GM12878 (cell line): ENCODE measurements around the gene NIFK. TPM values are rescaled to one million over a fixed set of nuclear protein-coding genes. Genes with fewer than 3 reads are reported as not detected.
A peak's percentile ranks its signal among the peaks of the same experiment; 100 is the strongest.

Experiments used
- ATF2 ChIP-seq: IDR thresholded peaks from 2 replicates; pipeline ENCODE4 v1.6.1; 2012; ENCODE audit warnings: low read length, inconsistent platforms
- ATF3 ChIP-seq: IDR thresholded peaks from 2 replicates; pipeline ENCODE4 v1.6.1; 2011; ENCODE audit warnings: low read depth, mild to moderate bottlenecking, low read length, moderate library complexity, borderline replicate concordance; ENCODE audit errors: extremely low read depth
- BACH1 ChIP-seq: fragments of 450-650 bp; IDR thresholded peaks from 2 replicates; pipeline ENCODE4 v1.6.1; 2017; ENCODE audit warnings: mild to moderate bottlenecking, borderline replicate concordance
- BCL11A ChIP-seq: IDR thresholded peaks from 2 replicates; pipeline ENCODE4 v1.6.1; 2011; ENCODE audit warnings: low read depth, low read length
- CBFB ChIP-seq: IDR thresholded peaks from 2 replicates; pipeline ENCODE4 v1.6.1; 2016; ENCODE audit warnings: antibody characterized with exemption, low read depth
- EGR1 ChIP-seq, 2 experiments: IDR thresholded peaks; 1 replicate in 1 of 2; 2 replicates in 1 of 2; pipeline ENCODE4 v1.6.1; 2011 to 2012; ENCODE audit warnings: low read depth in 2 of 2, low read length in 2 of 2, borderline replicate concordance in 1 of 2, mild to moderate bottlenecking in 1 of 2, moderate library complexity in 1 of 2
- EP300 ChIP-seq, 2 experiments: fragments of 150-350 bp in 1 of 2; IDR thresholded peaks; 2 replicates each; pipeline ENCODE4 v1.6.1; 2011 to 2012; ENCODE audit warnings: low read depth in 2 of 2, low read length in 2 of 2, borderline replicate concordance in 1 of 2, improper control_type of control experiment in 1 of 2, inconsistent platforms in 1 of 2; ENCODE audit not compliant: control insufficient read depth in 1 of 2
- ETV6 ChIP-seq, 2 experiments: fragments of 450-650 bp in 1 of 2; IDR thresholded peaks in 1 of 2; conservative IDR thresholded peaks in 1 of 2; 2 replicates each; pipeline ENCODE4 v1.6.1; 2014; ENCODE audit warnings: antibody characterized with exemption in 1 of 2, borderline replicate concordance in 1 of 2, low read depth in 1 of 2, mild to moderate bottlenecking in 1 of 2, moderate library complexity in 1 of 2
- FOS ChIP-seq: IDR thresholded peaks from 3 replicates; pipeline ENCODE4 v1.6.1; 2011; ENCODE audit warnings: borderline replicate concordance; ENCODE audit not compliant: insufficient read length; ENCODE audit errors: extremely low read depth
- IKZF2 ChIP-seq, 2 experiments: fragments of 450-650 bp; IDR thresholded peaks; 2 replicates each; pipeline ENCODE4 v1.6.1; 2017; ENCODE audit warnings: mild to moderate bottlenecking in 2 of 2, moderate library complexity in 2 of 2
- IRF4 ChIP-seq: IDR thresholded peaks from 2 replicates; pipeline ENCODE4 v1.6.1; 2011; ENCODE audit warnings: low read depth, low read length
- MEF2A ChIP-seq: IDR thresholded peaks from 2 replicates; pipeline ENCODE4 v1.6.1; 2011; ENCODE audit warnings: low read depth, mild to moderate bottlenecking, low read length, moderate library complexity; ENCODE audit not compliant: insufficient read depth
- NFXL1 ChIP-seq: fragments of 450-650 bp; IDR thresholded peaks from 2 replicates; pipeline ENCODE4 v1.6.1; 2017; ENCODE audit warnings: antibody characterized with exemption, mild to moderate bottlenecking, borderline replicate concordance
- NR2C2 ChIP-seq: IDR thresholded peaks from 2 replicates; pipeline ENCODE4 v1.6.1; 2011; ENCODE audit warnings: borderline replicate concordance, low read depth; ENCODE audit not compliant: control insufficient read depth, insufficient read length
- PAX5 ChIP-seq: IDR thresholded peaks from 2 replicates; pipeline ENCODE4 v1.6.1; 2011; ENCODE audit warnings: low read depth, low read length, borderline replicate concordance
- POLR2A ChIP-seq: IDR thresholded peaks from 2 replicates; pipeline ENCODE4 v1.6.1; 2011; ENCODE audit warnings: low read depth, mild to moderate bottlenecking, low read length
- RAD51 ChIP-seq: fragments of 450-650 bp; IDR thresholded peaks from 2 replicates; pipeline ENCODE4 v1.6.1; 2016; ENCODE audit warnings: moderate library complexity, mild to moderate bottlenecking, inconsistent platforms
- RCOR1 ChIP-seq: conservative IDR thresholded peaks from 2 replicates; pipeline ENCODE4 v1.6.1; 2012; ENCODE audit warnings: low read depth, low read length, improper control_type of control experiment
- TAF1 ChIP-seq: IDR thresholded peaks from 2 replicates; pipeline ENCODE4 v1.6.1; 2011; ENCODE audit warnings: mild to moderate bottlenecking, low read depth, low read length, borderline replicate concordance
- USF2 ChIP-seq: IDR thresholded peaks from 2 replicates; pipeline ENCODE4 v1.6.1; 2011; ENCODE audit warnings: low read depth, low read length, improper control_type of control experiment, borderline replicate concordance
- ZBED1 ChIP-seq: IDR thresholded peaks from 2 replicates; pipeline ENCODE4 v1.6.1; 2016; ENCODE audit warnings: borderline replicate concordance
- ZBTB40 ChIP-seq: fragments of 450-650 bp; IDR thresholded peaks from 2 replicates; pipeline ENCODE4 v1.6.1; 2016; ENCODE audit warnings: mild to moderate bottlenecking, moderate library complexity, borderline replicate concordance
- ZSCAN29 ChIP-seq: fragments of 450-650 bp; IDR thresholded peaks from 2 replicates; pipeline ENCODE4 v1.6.1; 2017; ENCODE audit warnings: mild to moderate bottlenecking, moderate library complexity
- polyA plus RNA-seq, 11 experiments: library from polyadenylated mRNA; depleted of rRNA in 4 of 11; unstranded in 6 of 11; stranded (reverse) in 5 of 11; fragments of >200 nt; fragmentation: Nextera tagmentation in 4 of 11; fragmentation: Illumina TruSeq in 1 of 11; extraction: Ambion mirVana in 4 of 11; extraction: Trizol in 1 of 11; gene quantifications; 1 replicate in 1 of 11; 2 replicates in 10 of 11; pipeline versions ENCODE4 v1.2.1 to v1.2.3, GENCODE V29; 2011 to 2016; ENCODE audit warnings: inconsistent platforms in 2 of 11, missing spikeins in 2 of 11, low read depth in 1 of 11
- total RNA-seq, 4 experiments: library from RNA; depleted of rRNA in 3 of 4; stranded (reverse); fragments of >200 nt in 3 of 4; fragmentation: Illumina TruSeq in 1 of 4; extraction: Trizol in 1 of 4; gene quantifications; 2 replicates each; pipeline versions ENCODE4 v1.2.1 to v1.2.3, GENCODE V29; 2013 to 2021

Gene NIFK
- total and polyA plus RNA-seq, 10 of the 15 experiments (the other 5 are each of a cell fraction or from before 2014, with no cell fraction given): 47.2 to 286 (median 157) TPM

GRCh38 chr2:121736462-121737336, at the start of gene NIFK (continued):
- TF ChIP-seq EP300 (IDR thresholded peaks at IDR 0.05; ENCODE audit: borderline replicate concordance in 1 of 2, control insufficient read depth in 1 of 2, low read depth in 2 of 2, low read length in 2 of 2) (no peak), IRF4 (no peak), POLR2A (peak; percentile 91), NFXL1 (no peak), PAX5 (no peak), BACH1 (peak; percentile 98), CBFB (0 out of 2 replicates have a peak, but pooled peaks have one; percentile 48), ATF3 (no peak), RCOR1 (no peak), ATF2 (no peak), ZBED1 (peak; percentile 95; the same call in 1 of the 2 replicates), USF2 (no peak), FOS (no peak), RAD51 (no peak), IKZF2 (IDR thresholded peaks at IDR 0.05) (no peak; a peak in 1 of 4 replicates), ZBTB40 (peak; percentile 90), ZSCAN29 (no peak), TAF1 (peak; percentile 54), NR2C2 (no peak), BCL11A (no peak), EGR1 (IDR thresholded peaks at IDR 0.05; ENCODE audit: borderline replicate concordance in 1 of 2, low read depth in 2 of 2, low read length in 2 of 2) (peak in 1 of 2 experiments; percentile 45; a peak in 1 of 3 replicates), MEF2A (no peak), ETV6 (conservative IDR thresholded peaks at IDR 0.05 in 1 of 2, IDR thresholded peaks at IDR 0.05 in 1 of 2; ENCODE audit: borderline replicate concordance in 1 of 2, low read depth in 1 of 2) (peak in 1 of 2 experiments; percentile 68; a peak in 1 of 4 replicates)
